ENCODE data around the gene ZPLD1.

The ZPLD1 gene

GRCh38 chr3:102470066-102470465 is 35.3 kb downstream of the ZPLD1 start:
- DNase-seq (ENCODE audit: low spot score), result no peak

- no peak for DNase-seq (ENCODE audit: low spot score)
Observed at GRCh38 chr3:102471001-102471400, 36.2 kb downstream of the ZPLD1 start.

- no peak for DNase-seq (ENCODE audit: low spot score)
Observed at GRCh38 chr3:102471491-102471890, 36.7 kb downstream of the ZPLD1 start.

- no peak for DNase-seq (ENCODE audit: low spot score)
Observed at GRCh38 chr3:102473648-102474047, 38.8 kb downstream of the ZPLD1 start.

- no peak for DNase-seq (ENCODE audit: low spot score)
Observed at GRCh38 chr3:102474207-102474606, 39.4 kb downstream of the ZPLD1 start.

- no peak for DNase-seq (ENCODE audit: low spot score)
Observed at GRCh38 chr3:102476198-102476597, 41.4 kb downstream of the ZPLD1 start.

- DNase-seq (ENCODE audit: low spot score), result no peak
Observed at GRCh38 chr3:102478160-102478559, 43.3 kb downstream of the ZPLD1 start.

GRCh38 chr3:102480139-102480538 is 45.3 kb downstream of the ZPLD1 start:
- no peak for DNase-seq (ENCODE audit: low spot score)

- DNase-seq (ENCODE audit: low spot score), result no peak
Observed at GRCh38 chr3:102481050-102481449, 46.2 kb downstream of the ZPLD1 start.

GRCh38 chr3:102483556-102483955 is 48.7 kb downstream of the ZPLD1 start:
- no peak for DNase-seq (ENCODE audit: low spot score)

GRCh38 chr3:102484363-102484762 is 49.5 kb downstream of the ZPLD1 start:
- DNase-seq (ENCODE audit: low spot score), result no peak

GRCh38 chr3:102485701-102486100 is 50.9 kb downstream of the ZPLD1 start:
- DNase-seq (ENCODE audit: low spot score), result no peak

GRCh38 chr3:102488331-102488730 is 53.5 kb downstream of the ZPLD1 start:
- DNase-seq (ENCODE audit: low spot score), result no peak

GRCh38 chr3:102492300-102492699 is 57.5 kb downstream of the ZPLD1 start:
- DNase-seq (ENCODE audit: low spot score), result no peak

- DNase-seq (ENCODE audit: low spot score), result no peak
Observed at GRCh38 chr3:102497571-102497970, 62.8 kb downstream of the ZPLD1 start.

- DNase-seq (ENCODE audit: low spot score), result no peak
Observed at GRCh38 chr3:102505542-102505941, 70.7 kb downstream of the ZPLD1 start.

GRCh38 chr3:102510663-102511062 is 75.8 kb downstream of the ZPLD1 start:
- DNase-seq (ENCODE audit: low spot score), result no peak

GRCh38 chr3:102511168-102511567 is 76.4 kb downstream of the ZPLD1 start:
- no peak for DNase-seq (ENCODE audit: low spot score)

- no peak for DNase-seq (ENCODE audit: low spot score)
Observed at GRCh38 chr3:102511639-102512038, 76.8 kb downstream of the ZPLD1 start.

GRCh38 chr3:102512734-102513504 is 78.1 kb downstream of the ZPLD1 start:
- no peak for DNase-seq (ENCODE audit: low spot score)

- no peak for DNase-seq (ENCODE audit: low spot score)
Observed at GRCh38 chr3:102514241-102514640, 79.4 kb downstream of the ZPLD1 start.

- DNase-seq (ENCODE audit: low spot score), result no peak
Observed at GRCh38 chr3:102521246-102521645, 86.4 kb downstream of the ZPLD1 start.

GRCh38 chr3:102525624-102526023 is 90.8 kb downstream of the ZPLD1 start:
- no peak for DNase-seq (ENCODE audit: low spot score)

GRCh38 chr3:102526865-102527264 is 92.0 kb downstream of the ZPLD1 start:
- DNase-seq (ENCODE audit: low spot score), result no peak

Data from AG08395 (cell line).